ENCODE data around the gene RTN4R.

RTN4R gene

DNA sequence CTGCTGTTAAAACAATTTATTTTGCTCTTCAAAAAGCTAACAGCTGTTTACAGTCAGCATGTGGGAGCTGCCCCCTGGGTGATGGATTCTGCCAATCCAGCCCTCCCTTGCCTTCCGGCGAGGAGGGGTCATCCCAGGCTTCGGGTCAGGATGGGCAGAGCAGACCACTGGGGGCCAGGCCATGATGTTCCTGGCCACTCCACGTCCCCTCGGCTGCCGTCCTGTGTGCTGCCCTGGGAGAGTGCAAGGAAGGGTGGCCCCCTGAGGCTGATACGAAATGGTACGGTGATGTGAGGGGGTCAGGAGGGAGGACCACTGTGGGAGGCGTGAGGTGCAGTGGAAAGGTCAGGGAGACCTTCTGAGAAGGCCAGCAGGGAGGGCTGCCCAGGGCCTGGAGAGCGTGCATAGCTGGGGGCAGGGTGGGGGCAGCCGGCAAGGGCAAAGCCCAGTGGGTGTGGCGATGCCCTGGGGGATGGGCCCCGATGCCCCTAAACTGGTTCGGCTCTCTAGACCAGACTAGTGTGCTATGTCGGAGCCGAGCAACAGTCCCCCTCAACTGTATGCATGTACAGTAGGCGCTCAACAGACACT is 41.3 kb downstream of the RTN4R start:
- H3K4me1 ChIP-seq (ENCODE audit: control insufficient read depth in 1 of 2, insufficient read depth in 2 of 2, low read length in 2 of 2), result no peaks in the 10 kb centered on the region
- no peak overlapping the region for H3K27ac ChIP-seq (ENCODE audit: low read depth, low read length)
- H3K27me3 ChIP-seq (ENCODE audit: control insufficient read depth in 1 of 2, insufficient read depth in 2 of 2, low read length in 2 of 2), result no peaks in the 10 kb centered on the region
- H3K36me3 ChIP-seq (ENCODE audit: control insufficient read depth in 1 of 2, insufficient read depth in 2 of 2, low read length in 2 of 2), result no peaks in the 10 kb centered on the region
- H3K9me3 ChIP-seq (ENCODE audit: control insufficient read depth in 1 of 2, low read length in 2 of 2), result peaks cover 0 to 3% of the 10 kb centered on the region in 2 donors
- H3K9ac ChIP-seq (ENCODE audit: low read depth in 1 of 2, low read length in 2 of 2), result no peak overlapping the region
- H3K4me3 ChIP-seq (ENCODE audit: low read depth in 1 of 2, low read length in 2 of 2), result no peak overlapping the region

DNA sequence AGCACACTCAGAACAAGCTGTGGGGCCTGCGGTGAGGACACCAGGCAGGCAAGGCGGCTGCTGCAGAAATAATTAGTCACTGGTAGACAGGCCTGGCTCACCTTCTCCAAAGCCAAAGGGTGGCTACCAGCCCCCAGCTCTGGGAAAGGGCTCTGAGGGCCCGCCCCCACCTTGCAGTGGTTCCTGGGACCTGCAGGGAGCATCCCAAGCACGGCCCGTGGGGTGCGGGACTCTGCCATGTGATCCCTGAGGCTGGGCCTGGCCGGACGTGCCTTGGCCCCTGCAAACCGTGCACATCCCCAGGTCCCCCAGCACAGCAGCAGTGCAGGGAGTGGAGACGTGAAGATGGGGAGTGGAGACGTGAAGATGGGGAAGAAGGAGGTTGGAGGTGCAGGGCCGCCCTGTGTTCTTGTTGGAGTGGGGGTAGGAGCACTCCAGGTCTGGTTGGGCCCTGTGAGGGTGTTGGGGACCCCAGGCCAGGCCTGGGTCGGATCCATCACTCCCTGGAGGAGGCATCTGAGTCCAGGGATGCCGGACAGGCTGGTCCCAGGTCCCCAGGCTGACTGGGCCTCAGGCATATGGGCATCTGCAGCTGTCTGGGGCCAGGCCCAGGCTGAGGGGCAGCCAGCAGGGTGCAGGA is 41.9 kb downstream of the RTN4R start:
- Histone ChIP-seq H3K27me3 (ENCODE audit: control insufficient read depth in 1 of 2, insufficient read depth in 2 of 2, low read length in 2 of 2) (no peaks in the 10 kb centered on the region), H3K27ac (ENCODE audit: low read depth, low read length) (no peak overlapping the region), H3K36me3 (ENCODE audit: control insufficient read depth in 1 of 2, insufficient read depth in 2 of 2, low read length in 2 of 2) (no peaks in the 10 kb centered on the region), H3K4me1 (ENCODE audit: control insufficient read depth in 1 of 2, insufficient read depth in 2 of 2, low read length in 2 of 2) (no peaks in the 10 kb centered on the region), H3K9me3 (ENCODE audit: control insufficient read depth in 1 of 2, low read length in 2 of 2) (peaks cover 0 to 3% of the 10 kb centered on the region in 2 donors), H3K9ac (ENCODE audit: low read depth in 1 of 2, low read length in 2 of 2) (no peak overlapping the region), H3K4me3 (ENCODE audit: low read depth in 1 of 2, low read length in 2 of 2) (no peak overlapping the region)

DNA sequence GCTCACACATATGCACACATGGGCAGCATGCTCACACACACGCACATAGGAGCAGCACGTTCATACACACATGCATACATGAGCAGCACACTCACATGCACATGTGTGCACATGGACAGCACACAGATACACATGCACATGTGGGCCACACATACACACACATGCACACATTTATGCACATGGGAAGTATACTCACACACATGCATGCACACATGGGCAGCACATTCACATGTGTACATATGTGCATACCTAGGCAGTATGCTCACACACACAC is 42.5 kb downstream of the RTN4R start:
- H3K4me1 ChIP-seq (ENCODE audit: control insufficient read depth in 1 of 2, insufficient read depth in 2 of 2, low read length in 2 of 2), result no peaks in the 10 kb centered on the region
- no peak overlapping the region for H3K9ac ChIP-seq (ENCODE audit: low read depth in 1 of 2, low read length in 2 of 2)
- no peak overlapping the region for H3K4me3 ChIP-seq (ENCODE audit: low read depth in 1 of 2, low read length in 2 of 2)
- H3K27me3 ChIP-seq (ENCODE audit: control insufficient read depth in 1 of 2, insufficient read depth in 2 of 2, low read length in 2 of 2), result no peaks in the 10 kb centered on the region
- no peaks in the 10 kb centered on the region for H3K36me3 ChIP-seq (ENCODE audit: control insufficient read depth in 1 of 2, insufficient read depth in 2 of 2, low read length in 2 of 2)
- H3K9me3 ChIP-seq (ENCODE audit: control insufficient read depth in 1 of 2, low read length in 2 of 2), result peaks cover 0 to 3% of the 10 kb centered on the region in 2 donors
- H3K27ac ChIP-seq (ENCODE audit: low read depth, low read length), result no peak overlapping the region

DNA sequence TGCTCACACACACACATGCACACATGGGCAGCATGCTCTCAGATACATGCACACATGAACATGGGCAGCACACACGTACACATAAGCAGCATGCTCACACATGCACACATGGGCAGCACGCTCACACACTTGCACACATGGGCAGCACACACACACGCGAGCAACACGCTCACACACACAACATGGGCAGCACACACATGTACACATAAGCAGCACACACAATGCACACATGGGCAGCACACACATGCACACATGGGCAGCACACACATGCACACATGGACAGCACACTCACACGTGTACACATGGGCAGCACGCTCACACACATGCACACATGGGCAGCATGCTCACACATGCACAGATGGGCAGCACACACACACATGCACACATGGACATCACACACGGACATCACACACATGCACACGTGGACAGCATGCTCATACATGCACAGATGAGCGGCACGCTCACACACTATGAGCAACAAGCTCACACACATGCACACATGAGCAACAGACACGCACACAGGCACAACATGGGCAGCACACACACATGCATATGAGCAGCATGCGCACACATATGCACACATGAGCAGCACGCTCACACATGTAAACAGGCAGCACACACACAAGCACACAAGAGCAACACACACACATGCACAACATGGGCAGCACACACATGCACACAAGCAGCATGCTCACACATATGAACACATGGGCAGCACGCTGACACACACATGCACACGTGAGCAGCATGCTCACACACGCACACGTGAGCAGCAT is 43.0 kb downstream of the RTN4R start:
- Histone ChIP-seq H3K27me3 (ENCODE audit: control insufficient read depth in 1 of 2, insufficient read depth in 2 of 2, low read length in 2 of 2) (no peaks in the 10 kb centered on the region), H3K36me3 (ENCODE audit: control insufficient read depth in 1 of 2, insufficient read depth in 2 of 2, low read length in 2 of 2) (no peaks in the 10 kb centered on the region), H3K4me1 (ENCODE audit: control insufficient read depth in 1 of 2, insufficient read depth in 2 of 2, low read length in 2 of 2) (no peaks in the 10 kb centered on the region), H3K9me3 (ENCODE audit: control insufficient read depth in 1 of 2, low read length in 2 of 2) (peaks cover 0 to 3% of the 10 kb centered on the region in 2 donors), H3K4me3 (ENCODE audit: low read depth in 1 of 2, low read length in 2 of 2) (no peak overlapping the region), H3K27ac (ENCODE audit: low read depth, low read length) (no peak overlapping the region), H3K9ac (ENCODE audit: low read depth in 1 of 2, low read length in 2 of 2) (no peak overlapping the region)

DNA sequence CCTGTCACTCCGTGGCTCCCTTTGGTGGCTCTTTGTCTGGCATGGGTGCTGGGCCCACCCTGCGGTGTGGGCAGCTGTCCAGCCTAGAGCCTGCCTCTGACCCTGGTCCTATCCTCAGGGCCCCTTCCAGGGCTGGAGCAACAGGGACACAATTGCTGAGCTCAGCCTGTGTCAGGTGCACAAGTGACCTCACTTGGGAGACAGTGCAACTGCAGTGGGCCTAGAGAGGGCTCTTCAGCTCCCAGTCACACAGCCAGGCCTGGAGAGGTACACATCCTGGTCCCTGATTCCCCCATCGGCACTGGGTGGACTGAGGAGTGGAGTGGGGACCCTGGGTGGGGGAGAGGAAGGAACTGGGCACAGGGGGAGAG is 43.9 kb downstream of the RTN4R start:
- Histone ChIP-seq H3K9me3 (ENCODE audit: control insufficient read depth in 1 of 2, low read length in 2 of 2) (peaks cover 3 to 6% of the 10 kb centered on the region in 2 donors), H3K27me3 (ENCODE audit: control insufficient read depth in 1 of 2, insufficient read depth in 2 of 2, low read length in 2 of 2) (no peaks in the 10 kb centered on the region), H3K9ac (ENCODE audit: low read depth in 1 of 2, low read length in 2 of 2) (no peak overlapping the region), H3K4me3 (ENCODE audit: low read depth in 1 of 2, low read length in 2 of 2) (no peak overlapping the region), H3K36me3 (ENCODE audit: control insufficient read depth in 1 of 2, insufficient read depth in 2 of 2, low read length in 2 of 2) (no peaks in the 10 kb centered on the region), H3K4me1 (ENCODE audit: control insufficient read depth in 1 of 2, insufficient read depth in 2 of 2, low read length in 2 of 2) (no peaks in the 10 kb centered on the region), H3K27ac (ENCODE audit: low read depth, low read length) (no peak overlapping the region)

DNA sequence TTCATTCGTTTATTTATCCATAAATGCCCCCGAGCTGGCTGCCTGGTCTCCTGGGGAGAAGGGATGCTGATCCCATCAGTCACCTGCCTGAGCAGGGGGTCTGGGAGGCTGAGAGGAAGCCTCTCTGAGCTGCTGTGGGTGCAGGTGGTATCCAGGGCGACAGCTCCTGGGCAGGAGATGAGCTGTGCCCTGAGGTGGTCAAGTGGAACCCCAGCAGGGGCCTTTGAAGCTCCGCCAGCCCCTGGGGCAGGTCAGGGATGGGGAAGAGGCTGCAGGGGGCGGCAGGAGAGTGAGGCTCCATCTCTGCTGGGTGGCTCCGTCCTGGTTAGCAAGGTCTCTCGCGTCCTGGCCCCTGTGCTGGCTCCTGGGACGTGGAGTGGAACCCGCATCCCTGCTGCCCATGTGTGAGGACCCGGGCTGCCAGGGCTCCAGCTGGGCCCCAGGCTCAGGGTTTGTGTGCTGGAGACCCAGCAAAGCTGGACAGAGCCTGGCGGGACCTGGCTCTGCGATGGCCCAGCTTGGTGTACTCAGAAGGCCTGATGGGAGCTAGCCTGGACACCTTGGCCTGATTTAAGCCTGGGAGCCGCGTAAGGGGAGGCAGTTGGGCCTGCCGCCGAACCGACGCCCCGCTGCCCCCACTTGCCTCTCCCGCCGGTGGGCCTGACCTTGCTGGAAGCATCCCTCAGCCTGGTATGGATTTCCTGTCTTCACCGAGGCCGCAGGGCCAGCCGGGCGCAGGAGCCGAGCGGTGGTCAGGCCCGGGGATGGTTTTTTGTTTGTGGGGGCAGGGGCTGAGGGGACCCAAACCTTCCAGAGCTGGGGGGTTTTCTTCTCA is 44.5 kb downstream of the RTN4R start:
- H3K4me3 ChIP-seq (ENCODE audit: low read depth in 1 of 2, low read length in 2 of 2), result no peak overlapping the region
- no peak overlapping the region for H3K27ac ChIP-seq (ENCODE audit: low read depth, low read length)
- H3K9me3 ChIP-seq (ENCODE audit: control insufficient read depth in 1 of 2, low read length in 2 of 2), result peaks cover 3 to 6% of the 10 kb centered on the region in 2 donors
- H3K36me3 ChIP-seq (ENCODE audit: control insufficient read depth in 1 of 2, insufficient read depth in 2 of 2, low read length in 2 of 2), result no peaks in the 10 kb centered on the region
- H3K27me3 ChIP-seq (ENCODE audit: control insufficient read depth in 1 of 2, insufficient read depth in 2 of 2, low read length in 2 of 2), result no peaks in the 10 kb centered on the region
- H3K9ac ChIP-seq (ENCODE audit: low read depth in 1 of 2, low read length in 2 of 2), result no peak overlapping the region
- no peaks in the 10 kb centered on the region for H3K4me1 ChIP-seq (ENCODE audit: control insufficient read depth in 1 of 2, insufficient read depth in 2 of 2, low read length in 2 of 2)

DNA sequence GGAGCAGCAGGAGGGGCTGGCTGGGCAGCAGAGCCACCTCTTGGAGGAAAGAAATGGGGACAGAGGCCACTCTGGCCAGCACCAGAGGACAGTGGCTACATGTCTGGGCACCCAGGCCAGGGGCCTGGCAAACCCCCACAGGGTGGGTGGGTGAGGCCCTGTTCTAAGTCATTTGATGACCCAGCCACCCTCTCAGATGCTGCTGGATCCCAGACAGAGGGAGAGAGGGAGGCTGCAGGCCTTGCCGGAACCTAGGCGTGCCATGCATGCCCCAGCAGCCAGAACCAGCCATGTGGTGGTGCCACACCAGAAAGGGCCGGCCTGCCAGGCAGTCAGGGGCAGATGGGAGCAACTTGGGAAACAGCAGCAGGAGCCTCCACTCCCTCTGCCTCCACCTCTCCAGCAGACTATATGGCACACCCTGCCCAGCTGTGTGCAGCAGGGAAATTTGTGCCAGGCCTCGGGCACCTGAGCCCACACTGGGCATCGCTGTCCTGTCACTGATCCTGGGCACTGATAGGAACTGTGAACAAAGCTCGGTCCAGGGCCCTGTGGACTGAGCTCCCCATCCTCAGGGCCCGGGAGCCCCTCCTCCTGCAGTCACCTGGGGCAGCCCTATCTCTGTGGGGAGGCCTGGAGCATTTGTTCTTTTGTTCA is 45.2 kb downstream of the RTN4R start:
- H3K9ac ChIP-seq (ENCODE audit: low read depth in 1 of 2, low read length in 2 of 2), result no peak overlapping the region
- no peaks in the 10 kb centered on the region for H3K36me3 ChIP-seq (ENCODE audit: control insufficient read depth in 1 of 2, insufficient read depth in 2 of 2, low read length in 2 of 2)
- no peaks in the 10 kb centered on the region for H3K27me3 ChIP-seq (ENCODE audit: control insufficient read depth in 1 of 2, insufficient read depth in 2 of 2, low read length in 2 of 2)
- peaks cover 3 to 6% of the 10 kb centered on the region in 2 donors for H3K9me3 ChIP-seq (ENCODE audit: control insufficient read depth in 1 of 2, low read length in 2 of 2)
- H3K27ac ChIP-seq (ENCODE audit: low read depth, low read length), result no peak overlapping the region
- no peak overlapping the region for H3K4me3 ChIP-seq (ENCODE audit: low read depth in 1 of 2, low read length in 2 of 2)
- no peaks in the 10 kb centered on the region for H3K4me1 ChIP-seq (ENCODE audit: control insufficient read depth in 1 of 2, insufficient read depth in 2 of 2, low read length in 2 of 2)

DNA sequence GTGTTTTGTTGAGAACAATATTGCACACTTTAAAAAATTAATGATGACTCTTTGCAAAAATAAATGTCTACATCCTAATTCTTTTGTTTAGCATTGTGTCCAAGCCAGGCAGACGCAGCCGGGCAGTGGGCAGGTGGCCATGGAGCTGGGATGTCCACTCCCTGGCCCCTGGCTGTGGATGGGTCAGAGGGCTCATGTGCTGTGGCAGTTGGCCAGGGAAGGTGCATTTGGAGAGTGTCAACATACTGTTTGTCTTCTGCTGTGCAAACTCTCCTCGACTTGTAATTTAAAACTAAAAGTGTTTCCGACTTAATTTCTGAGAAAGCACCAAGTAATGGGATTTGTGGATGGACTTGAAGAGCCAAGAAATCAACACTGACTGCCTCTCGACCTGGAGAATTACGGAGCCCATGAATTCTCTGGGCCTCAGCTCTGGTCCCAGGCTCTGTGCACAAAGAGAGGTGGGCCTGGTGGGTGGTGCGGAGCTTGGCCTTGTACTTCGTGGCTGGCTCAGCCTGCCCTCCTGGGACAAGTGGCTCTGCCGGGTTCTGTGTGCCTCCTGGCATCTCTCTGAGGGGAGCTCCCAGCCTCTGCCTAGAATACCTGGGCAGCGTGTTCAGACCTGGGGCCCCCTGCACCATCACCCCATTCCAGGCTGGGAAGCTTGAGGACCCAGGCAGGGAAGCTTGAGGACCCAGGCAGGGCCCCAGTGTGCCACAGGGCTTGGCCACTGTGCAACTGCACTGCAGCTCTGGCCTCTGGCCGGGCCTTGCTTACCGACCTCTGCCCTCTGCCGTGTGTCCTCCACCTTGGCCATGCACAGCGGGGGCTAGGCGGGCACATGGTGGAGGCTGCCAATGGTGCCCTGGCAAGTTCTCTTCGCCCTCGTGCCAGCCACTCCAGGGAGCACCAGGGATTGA is 46.4 kb downstream of the RTN4R start:
- Histone ChIP-seq H3K4me3 (ENCODE audit: low read depth in 1 of 2, low read length in 2 of 2) (no peak overlapping the region), H3K27me3 (ENCODE audit: control insufficient read depth in 1 of 2, insufficient read depth in 2 of 2, low read length in 2 of 2) (no peaks in the 10 kb centered on the region), H3K27ac (ENCODE audit: low read depth, low read length) (no peak overlapping the region)

DNA sequence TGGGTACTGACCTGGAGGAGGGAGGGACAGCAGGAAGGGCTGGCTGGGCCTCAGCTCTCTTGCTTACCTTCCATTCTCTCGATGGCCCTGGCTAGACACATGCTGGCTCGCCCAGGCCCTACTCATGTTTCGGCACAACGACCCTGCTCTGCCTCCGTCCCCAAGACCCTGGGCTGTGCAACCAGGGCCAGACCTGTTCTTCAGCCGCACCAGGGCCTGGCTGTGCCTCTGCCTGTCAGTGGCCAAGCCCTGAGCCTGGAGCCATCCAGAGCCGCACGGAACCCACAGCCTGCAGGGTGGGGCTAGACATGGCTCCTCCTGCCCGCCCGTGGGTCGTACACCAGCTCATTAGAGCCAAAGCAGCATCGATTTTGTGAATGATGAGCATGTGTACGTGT is 47.5 kb downstream of the RTN4R start:
- Histone ChIP-seq H3K27me3 (ENCODE audit: control insufficient read depth in 1 of 2, insufficient read depth in 2 of 2, low read length in 2 of 2) (no peaks in the 10 kb centered on the region), H3K9me3 (ENCODE audit: control insufficient read depth in 1 of 2, low read length in 2 of 2) (peaks cover 3 to 6% of the 10 kb centered on the region in 2 donors), H3K9ac (ENCODE audit: low read depth in 1 of 2, low read length in 2 of 2) (no peak overlapping the region), H3K4me3 (ENCODE audit: low read depth in 1 of 2, low read length in 2 of 2) (no peak overlapping the region), H3K27ac (ENCODE audit: low read depth, low read length) (no peak overlapping the region), H3K4me1 (ENCODE audit: control insufficient read depth in 1 of 2, insufficient read depth in 2 of 2, low read length in 2 of 2) (no peaks in the 10 kb centered on the region), H3K36me3 (ENCODE audit: control insufficient read depth in 1 of 2, insufficient read depth in 2 of 2, low read length in 2 of 2) (no peaks in the 10 kb centered on the region)

More for the DNA sequence above, 46.4 kb downstream of the RTN4R start:
- Histone ChIP-seq H3K36me3 (ENCODE audit: control insufficient read depth in 1 of 2, insufficient read depth in 2 of 2, low read length in 2 of 2) (no peaks in the 10 kb centered on the region), H3K9me3 (ENCODE audit: control insufficient read depth in 1 of 2, low read length in 2 of 2) (peaks cover 3 to 6% of the 10 kb centered on the region in 2 donors), H3K9ac (ENCODE audit: low read depth in 1 of 2, low read length in 2 of 2) (no peak overlapping the region), H3K4me1 (ENCODE audit: control insufficient read depth in 1 of 2, insufficient read depth in 2 of 2, low read length in 2 of 2) (no peaks in the 10 kb centered on the region)
